ENCODE measurements around the gene TFPI.

GRCh38 chr2:187575751-187576067 lies 21.5 kb upstream of the TFPI start:
- TF ChIP-seq, protein P1, sequence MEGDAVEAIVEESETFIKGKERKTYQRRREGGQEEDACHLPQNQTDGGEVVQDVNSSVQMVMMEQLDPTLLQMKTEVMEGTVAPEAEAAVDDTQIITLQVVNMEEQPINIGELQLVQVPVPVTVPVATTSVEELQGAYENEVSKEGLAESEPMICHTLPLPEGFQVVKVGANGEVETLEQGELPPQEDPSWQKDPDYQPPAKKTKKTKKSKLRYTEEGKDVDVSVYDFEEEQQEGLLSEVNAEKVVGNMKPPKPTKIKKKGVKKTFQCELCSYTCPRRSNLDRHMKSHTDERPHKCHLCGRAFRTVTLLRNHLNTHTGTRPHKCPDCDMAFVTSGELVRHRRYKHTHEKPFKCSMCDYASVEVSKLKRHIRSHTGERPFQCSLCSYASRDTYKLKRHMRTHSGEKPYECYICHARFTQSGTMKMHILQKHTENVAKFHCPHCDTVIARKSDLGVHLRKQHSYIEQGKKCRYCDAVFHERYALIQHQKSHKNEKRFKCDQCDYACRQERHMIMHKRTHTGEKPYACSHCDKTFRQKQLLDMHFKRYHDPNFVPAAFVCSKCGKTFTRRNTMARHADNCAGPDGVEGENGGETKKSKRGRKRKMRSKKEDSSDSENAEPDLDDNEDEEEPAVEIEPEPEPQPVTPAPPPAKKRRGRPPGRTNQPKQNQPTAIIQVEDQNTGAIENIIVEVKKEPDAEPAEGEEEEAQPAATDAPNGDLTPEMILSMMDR (conservative IDR thresholded peaks at IDR 0.05) = no peak
- TF ChIP-seq EZH2 (IDR thresholded peaks at IDR 0.05; ENCODE audit: low read depth) = no peak

Data from PC-9 (cell line).